Karpas-422 (cell line): ENCODE results near the gene NCF2. TPM values are rescaled to one million over a fixed set of nuclear protein-coding genes. Genes with fewer than 3 reads are reported as not detected.

ENCODE experiments used
- DNase-seq: peaks from one replicate; pipeline ENCODE4 v3.0.0-alpha.2; 2015
- H2AFZ ChIP-seq: fragments of 200-600 bp; sonication (generic); 2 replicates; pipeline ENCODE4 v1.6.1; 2014; ENCODE audit warnings: antibody characterized with exemption, low read length, mixed read lengths
- H3K27ac ChIP-seq: fragments of 200-600 bp; sonication (generic); 2 replicates; pipeline ENCODE4 v1.5.1; 2014; ENCODE audit warnings: mild to moderate bottlenecking, low read length, moderate library complexity
- H3K27me3 ChIP-seq: fragments of 200-600 bp; sonication (generic); 2 replicates; pipeline ENCODE4 v1.6.1; 2014; ENCODE audit warnings: low read length, mixed read lengths
- H3K36me3 ChIP-seq: fragments of 200-600 bp; sonication (generic); 2 replicates; pipeline ENCODE4 v1.6.1; 2014; ENCODE audit warnings: low read length, mixed read lengths; ENCODE audit not compliant: insufficient read depth
- H3K4me1 ChIP-seq: fragments of 200-600 bp; sonication (generic); 2 replicates; pipeline ENCODE4 v1.6.1; 2014; ENCODE audit warnings: mild to moderate bottlenecking, low read length, mixed read lengths
- H3K4me2 ChIP-seq: fragments of 200-600 bp; sonication (generic); 2 replicates; pipeline ENCODE4 v1.6.1; 2014; ENCODE audit warnings: low read length, low read depth, mild to moderate bottlenecking; ENCODE audit not compliant: poor library complexity, severe bottlenecking
- H3K4me3 ChIP-seq: fragments of 200-600 bp; sonication (generic); 2 replicates; pipeline ENCODE4 v1.5.1; 2014; ENCODE audit warnings: mild to moderate bottlenecking, antibody characterized with exemption, low read length, mixed read lengths
- H3K79me2 ChIP-seq: fragments of 200-600 bp; sonication (generic); 2 replicates; pipeline ENCODE4 v1.6.1; 2014; ENCODE audit warnings: mild to moderate bottlenecking, low read length, mixed read lengths
- H3K9ac ChIP-seq: fragments of 200-600 bp; sonication (generic); 2 replicates; pipeline ENCODE4 v1.6.0; 2014; ENCODE audit warnings: low read length
- H3K9me2 ChIP-seq: fragments of 200-600 bp; sonication (generic), shearing (Covaris generic); replicated peaks from 2 replicates; pipeline ENCODE4 v1.6.0; 2014; ENCODE audit warnings: mild to moderate bottlenecking, low read length, moderate library complexity; ENCODE audit not compliant: insufficient read depth
- H3K9me3 ChIP-seq: fragments of 300-700, 200-600 bp; sonication (generic); 2 replicates; pipeline ENCODE4 v1.6.1; 2014; ENCODE audit warnings: low read length, mixed read lengths
- H4K20me1 ChIP-seq: fragments of 200-600 bp; sonication (generic); 2 replicates; pipeline ENCODE4 v1.6.1; 2014; ENCODE audit warnings: mild to moderate bottlenecking, antibody characterized with exemption, low read length, low read depth; ENCODE audit not compliant: insufficient read depth
- total RNA-seq: library from RNA; depleted of rRNA; stranded (reverse); fragments of >200 nt; shearing (Covaris generic); gene quantifications from 2 replicates; pipeline ENCODE4 v1.2.3, GENCODE V29; 2014; ENCODE audit warnings: low replicate concordance

Gene NCF2
- total RNA-seq, 1 experiment from 2014 or later: 7.0 TPM

GRCh38 chr1:183577897-183578465 lies 12.3 kb downstream of the NCF2 start:
- H3K4me3 ChIP-seq: no peak overlapping the region
- H3K27ac ChIP-seq: no peak overlapping the region
- DNase-seq: no peak
- no peak overlapping the region for H3K4me2 ChIP-seq
- H3K27me3 ChIP-seq: no peaks in the 10 kb centered on the region
- H2AFZ ChIP-seq: no peak overlapping the region
- H3K79me2 ChIP-seq: no peaks in the 10 kb centered on the region
- peaks cover 5% of the 10 kb centered on the region for H3K4me1 ChIP-seq
- H3K9me2 ChIP-seq: no peaks in the 10 kb centered on the region
- H4K20me1 ChIP-seq: no peaks in the 10 kb centered on the region; the same call in 1 of the 2 replicates
- H3K36me3 ChIP-seq: no peaks in the 10 kb centered on the region
- H3K9ac ChIP-seq: no peak overlapping the region
- H3K9me3 ChIP-seq: no peaks in the 10 kb centered on the region

GRCh38 chr1:183576537-183576936 lies 13.7 kb downstream of the NCF2 start:
- Histone ChIP-seq H3K4me1 (peaks cover 5% of the 10 kb centered on the region), H3K36me3 (no peaks in the 10 kb centered on the region), H3K4me2 (no peak overlapping the region), H3K79me2 (no peaks in the 10 kb centered on the region), H2AFZ (no peak overlapping the region), H4K20me1 (no peaks in the 10 kb centered on the region; the same call in 1 of the 2 replicates), H3K9me2 (no peaks in the 10 kb centered on the region), H3K27me3 (no peaks in the 10 kb centered on the region), H3K9me3 (no peaks in the 10 kb centered on the region), H3K9ac (no peak overlapping the region), H3K27ac (no peak overlapping the region), H3K4me3 (no peak overlapping the region)
- no peak for DNase-seq

DNA sequence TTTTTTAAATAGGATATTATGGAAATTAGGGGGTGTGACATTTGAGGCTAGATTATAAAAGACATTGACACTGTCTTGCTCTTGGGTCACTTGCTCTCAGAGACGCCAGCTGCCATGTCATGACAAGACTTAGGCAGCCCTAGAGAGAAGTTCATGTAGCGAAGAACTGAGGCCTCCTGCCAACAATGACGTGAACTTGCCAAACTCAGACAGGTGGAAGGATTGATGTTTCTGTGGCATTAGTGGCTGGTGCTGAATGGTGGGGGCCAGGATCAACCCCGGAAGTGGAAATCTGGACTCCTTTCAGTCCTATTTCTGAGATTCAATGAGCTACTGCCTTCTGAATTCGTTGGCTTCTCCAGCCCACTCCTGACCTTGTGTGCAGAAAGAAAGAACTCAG lies 14.7 kb downstream of the NCF2 start:
- no peak overlapping the region for H3K9ac ChIP-seq
- no peak overlapping the region for H3K4me2 ChIP-seq
- H4K20me1 ChIP-seq: no peaks in the 10 kb centered on the region; the same call in 1 of the 2 replicates
- no peaks in the 10 kb centered on the region for H3K9me2 ChIP-seq
- H2AFZ ChIP-seq: no peak overlapping the region
- DNase-seq: no peak
- H3K4me3 ChIP-seq: no peak overlapping the region
- H3K27ac ChIP-seq: no peak overlapping the region
- H3K4me1 ChIP-seq: peaks cover 5% of the 10 kb centered on the region
- no peaks in the 10 kb centered on the region for H3K79me2 ChIP-seq
- H3K27me3 ChIP-seq: no peaks in the 10 kb centered on the region
- H3K9me3 ChIP-seq: no peaks in the 10 kb centered on the region
- H3K36me3 ChIP-seq: no peaks in the 10 kb centered on the region

- no peaks in the 10 kb centered on the region; the same call in 1 of the 2 replicates for H4K20me1 ChIP-seq
- H3K4me3 ChIP-seq: no peak overlapping the region
- no peak overlapping the region for H2AFZ ChIP-seq
- no peak overlapping the region for H3K9ac ChIP-seq
- no peak for DNase-seq
- H3K4me2 ChIP-seq: no peak overlapping the region
- no peaks in the 10 kb centered on the region for H3K36me3 ChIP-seq
- H3K27me3 ChIP-seq: no peaks in the 10 kb centered on the region
- H3K4me1 ChIP-seq: no peaks in the 10 kb centered on the region; the same call in 1 of the 2 replicates
- no peaks in the 10 kb centered on the region for H3K9me2 ChIP-seq
- H3K9me3 ChIP-seq: no peaks in the 10 kb centered on the region
- no peak overlapping the region for H3K27ac ChIP-seq
- no peaks in the 10 kb centered on the region for H3K79me2 ChIP-seq
Measured at GRCh38 chr1:183572721-183573120, 17.5 kb downstream of the NCF2 start.

- no peak overlapping the region for H3K27ac ChIP-seq
- H3K9me3 ChIP-seq: no peaks in the 10 kb centered on the region
- no peaks in the 10 kb centered on the region for H3K36me3 ChIP-seq
- H4K20me1 ChIP-seq: no peaks in the 10 kb centered on the region; the same call in 1 of the 2 replicates
- peaks cover 8% of the 10 kb centered on the region for H3K4me1 ChIP-seq
- no peaks in the 10 kb centered on the region for H3K79me2 ChIP-seq
- H2AFZ ChIP-seq: no peak overlapping the region
- no peak overlapping the region for H3K9ac ChIP-seq
- H3K27me3 ChIP-seq: no peaks in the 10 kb centered on the region
- no peak for DNase-seq
- H3K9me2 ChIP-seq: no peaks in the 10 kb centered on the region
- no peak overlapping the region for H3K4me3 ChIP-seq
- H3K4me2 ChIP-seq: no peak overlapping the region
Measured at GRCh38 chr1:183571678-183572268, 18.5 kb downstream of the NCF2 start.

DNA sequence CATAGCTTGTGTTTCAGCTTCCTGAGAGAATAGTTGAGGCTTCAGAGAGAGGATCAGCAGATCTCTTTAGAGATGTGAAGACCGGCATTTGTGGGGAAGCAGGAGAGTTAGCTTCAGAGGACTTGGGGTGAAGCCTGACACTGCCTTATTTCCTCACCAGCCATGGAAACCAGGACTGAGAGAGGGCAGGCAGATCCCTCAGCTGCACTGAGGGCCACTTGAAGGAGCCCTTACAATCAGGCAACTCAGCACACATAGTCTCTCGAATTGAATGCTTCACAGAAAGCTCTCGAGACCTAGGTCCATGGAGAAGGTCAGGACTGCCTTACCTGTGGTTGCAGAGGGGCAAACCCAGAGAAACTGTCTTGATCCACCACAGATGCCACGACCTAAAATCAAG lies 19.8 kb downstream of the NCF2 start:
- H4K20me1 ChIP-seq: no peaks in the 10 kb centered on the region; the same call in 1 of the 2 replicates
- no peaks in the 10 kb centered on the region for H3K9me2 ChIP-seq

DNA sequence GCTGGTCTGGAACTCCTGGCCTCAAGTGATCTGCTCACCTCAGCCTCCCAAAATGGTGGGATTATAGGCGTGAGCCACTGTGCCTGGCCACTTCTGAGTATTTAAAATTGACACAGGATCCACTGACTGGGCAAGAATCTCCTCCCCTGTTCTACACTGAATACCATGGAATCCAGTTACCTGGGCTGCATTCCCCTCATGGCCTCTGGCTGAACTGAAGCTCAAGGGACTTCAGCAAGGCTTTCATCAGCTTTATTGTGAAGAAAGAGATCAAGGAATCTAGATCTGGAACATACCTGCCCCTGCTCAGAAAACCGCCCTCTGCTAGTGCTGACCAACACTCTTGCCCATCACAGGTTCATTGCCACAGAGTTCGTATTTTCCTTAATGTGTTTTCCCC lies 20.5 kb downstream of the NCF2 start:
- Histone ChIP-seq H3K79me2 (no peaks in the 10 kb centered on the region), H3K4me1 (peaks cover 8% of the 10 kb centered on the region), H3K36me3 (no peaks in the 10 kb centered on the region), H3K9ac (no peak overlapping the region), H3K9me2 (no peaks in the 10 kb centered on the region), H3K4me2 (no peak overlapping the region), H4K20me1 (no peaks in the 10 kb centered on the region; the same call in 1 of the 2 replicates), H3K9me3 (no peaks in the 10 kb centered on the region), H2AFZ (no peak overlapping the region), H3K27me3 (no peaks in the 10 kb centered on the region), H3K27ac (no peak overlapping the region), H3K4me3 (no peak overlapping the region)
- DNase-seq: no peak

More for the DNA sequence above, 19.8 kb downstream of the NCF2 start:
- no peaks in the 10 kb centered on the region for H3K79me2 ChIP-seq
- no peaks in the 10 kb centered on the region for H3K9me3 ChIP-seq
- H3K36me3 ChIP-seq: no peaks in the 10 kb centered on the region
- no peak overlapping the region for H3K27ac ChIP-seq
- H3K27me3 ChIP-seq: no peaks in the 10 kb centered on the region
- no peak for DNase-seq
- H2AFZ ChIP-seq: no peak overlapping the region
- no peak overlapping the region for H3K4me3 ChIP-seq
- no peak overlapping the region for H3K9ac ChIP-seq
- H3K4me1 ChIP-seq: peaks cover 8% of the 10 kb centered on the region
- no peak overlapping the region for H3K4me2 ChIP-seq

- Histone ChIP-seq H3K9me3 (no peaks in the 10 kb centered on the region), H3K4me3 (no peak overlapping the region), H2AFZ (no peak overlapping the region), H3K4me2 (no peak overlapping the region), H3K4me1 (peaks cover 8% of the 10 kb centered on the region), H3K79me2 (no peaks in the 10 kb centered on the region), H3K27me3 (no peaks in the 10 kb centered on the region), H3K9me2 (no peaks in the 10 kb centered on the region), H4K20me1 (no peaks in the 10 kb centered on the region; the same call in 1 of the 2 replicates), H3K9ac (no peak overlapping the region), H3K27ac (no peak overlapping the region), H3K36me3 (no peaks in the 10 kb centered on the region)
- no peak for DNase-seq
Measured at GRCh38 chr1:183569141-183569540, 21.1 kb downstream of the NCF2 start.
